22Rv1 (cell line): Measurements from ENCODE around the gene FAXC.

Experiments
- ZFX ChIP-seq: fragments of 450-650 bp; IDR thresholded peaks from 2 replicates; pipeline ENCODE4 v1.6.1; 2017; ENCODE audit warnings: antibody characterized with exemption, borderline replicate concordance
- TF ChIP-seq, protein P1 (sequence below): fragments of 450-650 bp; IDR thresholded peaks from 2 replicates; pipeline ENCODE4 v1.5.1; 2017; ENCODE audit warnings: mild to moderate bottlenecking

DNA sequence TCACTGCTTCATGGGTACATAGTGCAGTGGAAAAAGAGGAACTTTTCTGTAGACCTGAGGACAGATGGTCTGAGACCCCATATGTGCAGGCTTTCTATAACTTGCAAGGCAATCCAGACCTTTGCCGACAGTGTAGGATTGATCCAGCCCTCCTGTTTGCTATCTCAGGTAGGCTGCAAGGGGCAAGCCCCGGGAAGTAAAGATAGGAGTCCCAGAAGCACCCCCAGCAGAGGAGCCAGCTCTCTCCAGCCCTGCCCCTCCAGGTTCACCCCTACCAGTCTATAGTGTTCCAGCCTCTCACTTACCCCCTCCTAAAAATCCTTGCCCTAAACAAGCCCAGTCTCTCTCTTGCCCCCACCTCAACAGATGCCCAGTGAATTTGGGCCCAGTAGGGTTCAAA is 96.2 kb downstream of the FAXC start:
- TF ChIP-seq, protein P1, sequence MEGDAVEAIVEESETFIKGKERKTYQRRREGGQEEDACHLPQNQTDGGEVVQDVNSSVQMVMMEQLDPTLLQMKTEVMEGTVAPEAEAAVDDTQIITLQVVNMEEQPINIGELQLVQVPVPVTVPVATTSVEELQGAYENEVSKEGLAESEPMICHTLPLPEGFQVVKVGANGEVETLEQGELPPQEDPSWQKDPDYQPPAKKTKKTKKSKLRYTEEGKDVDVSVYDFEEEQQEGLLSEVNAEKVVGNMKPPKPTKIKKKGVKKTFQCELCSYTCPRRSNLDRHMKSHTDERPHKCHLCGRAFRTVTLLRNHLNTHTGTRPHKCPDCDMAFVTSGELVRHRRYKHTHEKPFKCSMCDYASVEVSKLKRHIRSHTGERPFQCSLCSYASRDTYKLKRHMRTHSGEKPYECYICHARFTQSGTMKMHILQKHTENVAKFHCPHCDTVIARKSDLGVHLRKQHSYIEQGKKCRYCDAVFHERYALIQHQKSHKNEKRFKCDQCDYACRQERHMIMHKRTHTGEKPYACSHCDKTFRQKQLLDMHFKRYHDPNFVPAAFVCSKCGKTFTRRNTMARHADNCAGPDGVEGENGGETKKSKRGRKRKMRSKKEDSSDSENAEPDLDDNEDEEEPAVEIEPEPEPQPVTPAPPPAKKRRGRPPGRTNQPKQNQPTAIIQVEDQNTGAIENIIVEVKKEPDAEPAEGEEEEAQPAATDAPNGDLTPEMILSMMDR: no peak
- TF ChIP-seq ZFX: no peak
